ENCODE data around the gene SYT10.
"Not testable (repeated sequence)": the region's sequence is repeated elsewhere in the genome, so short reads cannot be mapped to it uniquely, and the experiment has no call there.

SYT10 gene

GRCh38 chr12:33370318-33370717 is 69.3 kb downstream of the SYT10 start:
- Histone ChIP-seq H3K4me3 (ENCODE audit: low read length) (no peak overlapping the region), H3K9me3 (ENCODE audit: control insufficient read depth, insufficient read depth, low read length) (no peaks in the 10 kb centered on the region), H3K27ac (ENCODE audit: low read length) (no peak overlapping the region), H3K4me1 (ENCODE audit: control insufficient read depth, insufficient read depth, low read length) (no peaks in the 10 kb centered on the region), H3K36me3 (ENCODE audit: control insufficient read depth, insufficient read depth, low read length) (no peaks in the 10 kb centered on the region), H3K27me3 (ENCODE audit: control insufficient read depth, insufficient read depth, low read length) (no peaks in the 10 kb centered on the region)
- no CpG with 5 or more reads among the region's 2 CpGs for WGBS (ENCODE audit: insufficient coverage, insufficient read length)
- DNase-seq (ENCODE audit: low read depth, low spot score), result no peak

GRCh38 chr12:33357181-33357580 is 82.4 kb downstream of the SYT10 start:
- Histone ChIP-seq H3K36me3 (ENCODE audit: control insufficient read depth, insufficient read depth, low read length) (no peaks in the 10 kb centered on the region), H3K27me3 (ENCODE audit: control insufficient read depth, insufficient read depth, low read length) (no peaks in the 10 kb centered on the region), H3K4me1 (ENCODE audit: control insufficient read depth, insufficient read depth, low read length) (no peaks in the 10 kb centered on the region), H3K27ac (ENCODE audit: low read length) (no peak overlapping the region), H3K4me3 (ENCODE audit: low read length) (no peak overlapping the region), H3K9me3 (ENCODE audit: control insufficient read depth, insufficient read depth, low read length) (no peaks in the 10 kb centered on the region)
- no peak for DNase-seq (ENCODE audit: low read depth, low spot score)
- WGBS (ENCODE audit: insufficient coverage, insufficient read length), result no CpG with 5 or more reads among the region's 2 CpGs

- H3K4me3 ChIP-seq (ENCODE audit: low read length), result no peak overlapping the region
- H3K27ac ChIP-seq (ENCODE audit: low read length), result no peak overlapping the region
- H3K9me3 ChIP-seq (ENCODE audit: control insufficient read depth, insufficient read depth, low read length), result no peaks in the 10 kb centered on the region
- H3K4me1 ChIP-seq (ENCODE audit: control insufficient read depth, insufficient read depth, low read length), result no peaks in the 10 kb centered on the region
- no peaks in the 10 kb centered on the region for H3K36me3 ChIP-seq (ENCODE audit: control insufficient read depth, insufficient read depth, low read length)
- H3K27me3 ChIP-seq (ENCODE audit: control insufficient read depth, insufficient read depth, low read length), result no peaks in the 10 kb centered on the region
- DNase-seq (ENCODE audit: low read depth, low spot score), result no peak
These were observed 89.8 kb downstream of the SYT10 start for GRCh38 chr12:33349791-33350190.

- H3K4me3 ChIP-seq (ENCODE audit: low read length); H3K4me1 ChIP-seq (ENCODE audit: control insufficient read depth, insufficient read depth, low read length); DNase-seq (ENCODE audit: low read depth, low spot score); H3K9me3 ChIP-seq (ENCODE audit: control insufficient read depth, insufficient read depth, low read length); H3K27me3 ChIP-seq (ENCODE audit: control insufficient read depth, insufficient read depth, low read length); H3K36me3 ChIP-seq (ENCODE audit: control insufficient read depth, insufficient read depth, low read length); H3K27ac ChIP-seq (ENCODE audit: low read length): not testable (repeated sequence)
- WGBS (ENCODE audit: insufficient coverage, insufficient read length), result no CpG with 5 or more reads among the region's 15 CpGs
These were observed 107.6 kb downstream of the SYT10 start for GRCh38 chr12:33331961-33332398.

GRCh38 chr12:33330940-33331339 is 108.7 kb downstream of the SYT10 start:
- Histone ChIP-seq H3K4me3 (ENCODE audit: low read length) (no peak overlapping the region), H3K27ac (ENCODE audit: low read length) (no peak overlapping the region), H3K36me3 (ENCODE audit: control insufficient read depth, insufficient read depth, low read length) (no peaks in the 10 kb centered on the region), H3K4me1 (ENCODE audit: control insufficient read depth, insufficient read depth, low read length) (no peaks in the 10 kb centered on the region), H3K9me3 (ENCODE audit: control insufficient read depth, insufficient read depth, low read length) (no peaks in the 10 kb centered on the region), H3K27me3 (ENCODE audit: control insufficient read depth, insufficient read depth, low read length) (no peaks in the 10 kb centered on the region)
- no CpG with 5 or more reads among the region's 2 CpGs for WGBS (ENCODE audit: insufficient coverage, insufficient read length)
- no peak for DNase-seq (ENCODE audit: low read depth, low spot score)

Data from iPS DF 6.9 (cell line).